ENCODE results near the gene KLHL36. TPM values are rescaled to one million over a fixed set of nuclear protein-coding genes. Genes with fewer than 3 reads are reported as not detected.
A peak's percentile ranks its signal among the peaks of the same experiment; 100 is the strongest.

The KLHL36 gene
- total RNA-seq, 1 donor from 2014 or later, result 26.2 TPM

DNA sequence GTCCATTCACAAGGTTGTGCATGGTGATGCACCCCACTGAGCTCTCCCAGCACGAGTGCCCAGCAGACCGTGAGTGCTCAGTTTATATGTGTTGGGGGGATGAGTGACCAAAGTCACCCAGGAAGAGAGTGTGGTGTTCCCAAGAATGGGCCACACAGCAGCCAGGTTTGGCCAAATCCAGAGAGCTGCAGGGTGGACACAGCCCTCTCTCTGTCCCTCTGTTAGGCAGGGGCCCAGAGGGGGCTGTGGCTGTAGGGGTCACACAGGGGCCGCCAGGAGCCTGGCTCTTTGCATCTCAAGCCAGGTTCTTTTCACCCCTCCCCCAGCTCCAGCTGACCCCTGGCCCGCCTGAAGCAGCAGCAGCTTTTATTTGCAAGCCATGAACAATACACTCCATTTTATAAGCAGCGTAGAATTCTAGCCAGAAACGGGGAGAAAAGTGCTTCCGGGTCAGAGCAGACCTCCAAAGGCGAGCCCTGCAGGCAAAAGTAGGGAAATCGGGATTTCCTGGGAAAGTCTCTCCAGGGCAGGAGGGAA, 43.8 kb upstream of the KLHL36 start:
- DNase-seq (ENCODE audit: low read depth, low spot score), result peak; percentile 61
- Mint-ChIP-seq H3K4me3 (peak overlapping the region; percentile 78), H3K9me3 (no peaks in the 10 kb centered on the region), H3K4me1 (peaks cover 88% of the 10 kb centered on the region), H3K36me3 (ENCODE audit: low read depth) (peaks cover 9% of the 10 kb centered on the region), H3K27ac (ENCODE audit: unreplicated experiment) (peak overlapping the region; percentile 95), H3K27me3 (ENCODE audit: low read depth) (no peaks in the 10 kb centered on the region)
- no peak for TF ChIP-seq CTCF (conservative IDR thresholded peaks at IDR 0.05)

- TF ChIP-seq CTCF (conservative IDR thresholded peaks at IDR 0.05), result no peak
- H3K9me3 Mint-ChIP-seq, result no peaks in the 10 kb centered on the region
- no peaks in the 10 kb centered on the region for H3K27me3 Mint-ChIP-seq (ENCODE audit: low read depth)
- peaks cover 9% of the 10 kb centered on the region for H3K36me3 Mint-ChIP-seq (ENCODE audit: low read depth)
- H3K27ac Mint-ChIP-seq (ENCODE audit: unreplicated experiment), result no peak overlapping the region
- peak overlapping the region; percentile 78 for H3K4me3 Mint-ChIP-seq
- DNase-seq (ENCODE audit: low read depth, low spot score), result no peak
- H3K4me1 Mint-ChIP-seq, result peaks cover 80% of the 10 kb centered on the region
These were observed 42.9 kb upstream of the KLHL36 start for GRCh38 chr16:84605339-84605848.

- Mint-ChIP-seq H3K27ac (ENCODE audit: unreplicated experiment) (no peak overlapping the region), H3K4me1 (peaks cover 80% of the 10 kb centered on the region), H3K36me3 (ENCODE audit: low read depth) (peaks cover 14% of the 10 kb centered on the region), H3K9me3 (no peaks in the 10 kb centered on the region), H3K4me3 (no peak overlapping the region), H3K27me3 (ENCODE audit: low read depth) (no peaks in the 10 kb centered on the region)
- TF ChIP-seq CTCF (conservative IDR thresholded peaks at IDR 0.05), result no peak
- no peak for DNase-seq (ENCODE audit: low read depth, low spot score)
These were observed 42.0 kb upstream of the KLHL36 start for GRCh38 chr16:84606081-84606875.

GRCh38 chr16:84607061-84607460, 41.2 kb upstream of the KLHL36 start:
- Mint-ChIP-seq H3K27me3 (ENCODE audit: low read depth) (no peaks in the 10 kb centered on the region), H3K4me3 (no peak overlapping the region), H3K27ac (ENCODE audit: unreplicated experiment) (peak overlapping the region; percentile 9), H3K36me3 (ENCODE audit: low read depth) (peaks cover 14% of the 10 kb centered on the region), H3K4me1 (peaks cover 80% of the 10 kb centered on the region), H3K9me3 (no peaks in the 10 kb centered on the region)
- DNase-seq (ENCODE audit: low read depth, low spot score), result no peak
- TF ChIP-seq CTCF (conservative IDR thresholded peaks at IDR 0.05), result no peak

GRCh38 chr16:84607694-84608093, 40.6 kb upstream of the KLHL36 start:
- Mint-ChIP-seq H3K9me3 (no peaks in the 10 kb centered on the region), H3K4me3 (peak overlapping the region; percentile 1), H3K36me3 (ENCODE audit: low read depth) (peaks cover 14% of the 10 kb centered on the region)

More at GRCh38 chr16:84607694-84608093, 40.6 kb upstream of the KLHL36 start:
- TF ChIP-seq CTCF (conservative IDR thresholded peaks at IDR 0.05), result no peak
- DNase-seq (ENCODE audit: low read depth, low spot score), result no peak
- Mint-ChIP-seq H3K27ac (ENCODE audit: unreplicated experiment) (peak overlapping the region; percentile 25), H3K27me3 (ENCODE audit: low read depth) (no peaks in the 10 kb centered on the region), H3K4me1 (peaks cover 75% of the 10 kb centered on the region)

Data from neural crest cell (in vitro differentiated cells).